HG03558 (cell line): Measurements from ENCODE around the gene EBF3.

ENCODE experiments used
- ATAC-seq: cut with Tn5 transposase; IDR thresholded peaks from one replicate; pipeline ENCODE4 v1.9.1; 2021; ENCODE audit warnings: moderate number of reproducible peaks; ENCODE audit not compliant: unreplicated experiment; ENCODE audit errors: extremely low read depth

EBF3 gene

DNA sequence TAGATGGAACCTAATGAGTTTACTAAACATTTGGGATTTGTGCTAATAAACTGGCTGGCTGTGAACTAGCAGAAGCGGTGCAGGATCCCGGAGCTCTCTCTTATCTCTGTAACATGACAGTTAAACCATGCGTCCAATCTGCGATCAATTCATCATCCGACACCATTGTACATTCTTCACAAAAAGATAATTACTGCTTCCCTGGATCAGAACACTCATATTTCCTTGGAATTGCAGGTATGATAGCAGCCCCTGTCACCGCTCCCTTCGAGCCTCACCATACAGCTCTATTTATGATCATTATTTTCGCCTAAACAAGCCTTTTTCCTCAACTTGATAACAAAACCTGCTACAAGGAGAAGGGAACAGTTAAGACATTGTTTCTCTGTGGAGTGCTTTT is 18.5 kb downstream of the EBF3 start:
- ATAC-seq, result no peak

DNA sequence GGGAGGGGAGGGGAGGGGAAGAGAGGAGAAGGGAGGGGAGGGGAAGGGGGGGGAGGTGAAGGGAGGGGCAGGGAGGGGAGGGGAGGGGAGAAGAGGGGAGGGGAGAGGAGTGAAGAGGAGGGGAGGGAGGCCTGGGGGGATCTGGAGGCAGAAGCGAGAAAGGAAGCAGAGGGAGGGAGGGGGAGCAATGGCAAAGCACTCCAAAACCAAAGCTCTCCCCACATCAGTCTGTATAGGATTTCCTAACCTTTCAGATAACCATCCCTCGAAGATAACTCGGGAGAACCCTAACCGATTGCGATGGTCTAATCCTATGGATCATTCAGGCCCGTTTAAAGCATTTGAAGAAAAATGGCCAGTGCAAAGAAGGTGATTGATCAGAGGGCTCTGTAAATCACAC is 19.0 kb downstream of the EBF3 start:
- ATAC-seq, result no peak

DNA sequence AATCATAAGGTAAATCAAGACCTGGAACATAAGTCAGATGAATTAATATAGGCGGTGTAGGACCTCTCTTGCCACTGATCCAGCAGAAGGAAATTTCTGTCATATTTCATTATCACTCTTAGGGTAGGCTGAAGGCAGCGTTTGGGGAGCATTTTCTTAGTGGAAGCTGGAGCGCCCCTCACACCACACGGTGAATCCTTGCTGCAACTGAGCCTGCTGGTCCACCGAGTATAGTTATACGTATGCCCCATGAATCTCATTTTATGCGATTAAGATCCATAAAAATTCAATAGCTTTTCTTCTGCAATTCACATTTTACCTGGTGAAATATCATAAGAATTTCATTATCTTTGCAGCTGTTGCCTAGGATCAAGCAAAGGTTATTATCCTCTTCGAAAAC is 19.6 kb downstream of the EBF3 start:
- no peak for ATAC-seq

DNA sequence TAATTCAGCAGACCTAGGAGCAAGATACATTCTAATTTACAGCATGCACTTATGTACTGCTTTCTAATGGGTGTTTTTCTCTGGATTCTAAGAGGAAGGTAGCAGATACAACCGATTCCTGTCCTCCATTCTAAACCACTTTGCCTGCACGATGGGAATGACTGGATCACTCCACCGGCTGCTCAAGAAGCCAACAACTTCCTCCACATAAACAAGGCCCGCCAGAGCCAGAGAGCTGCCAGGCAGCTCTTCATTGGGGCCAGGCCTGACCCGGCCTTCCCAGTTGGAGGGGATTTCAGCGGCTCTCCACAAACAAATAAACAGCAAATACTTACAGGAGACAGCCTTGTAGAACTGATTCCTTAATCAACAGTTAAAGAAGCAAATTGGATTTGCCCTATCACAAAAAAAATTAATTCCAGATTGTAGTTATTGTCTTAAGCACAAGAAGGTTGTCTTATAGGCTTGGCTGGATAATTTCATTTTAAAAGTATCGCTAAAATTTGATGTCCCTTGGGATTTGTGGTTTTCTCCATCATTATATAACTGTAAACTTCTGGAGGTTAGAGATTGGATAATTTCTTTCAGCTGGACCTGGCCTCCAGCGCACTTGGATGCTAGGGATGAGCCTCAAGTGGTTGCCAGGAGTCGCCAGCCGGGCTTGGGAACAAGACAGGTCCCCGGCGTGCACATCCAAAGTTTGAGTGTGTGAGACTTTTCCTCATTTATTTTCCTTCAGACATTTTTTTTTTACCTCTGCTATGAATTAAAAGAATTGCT is 20.9 kb downstream of the EBF3 start:
- ATAC-seq, result no peak

DNA sequence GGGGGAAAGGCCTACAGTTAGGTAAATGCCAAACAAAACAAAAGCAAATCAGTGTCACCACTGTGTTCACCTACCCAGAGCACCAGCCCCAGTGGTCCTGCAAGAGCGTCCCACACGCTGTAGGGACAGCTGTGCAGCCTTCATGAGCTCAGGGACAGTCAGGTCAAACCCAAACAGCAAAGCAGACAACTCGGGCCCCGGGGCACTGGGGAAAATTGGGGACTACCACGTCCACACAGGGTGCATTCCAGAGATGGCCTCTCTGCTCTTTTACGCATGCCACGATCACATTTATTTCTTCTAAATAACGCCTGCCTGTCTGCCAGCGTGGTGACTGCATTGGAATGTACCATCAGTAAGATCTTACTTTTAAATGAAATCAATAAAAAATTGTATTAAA is 21.7 kb downstream of the EBF3 start:
- ATAC-seq, result no peak

DNA sequence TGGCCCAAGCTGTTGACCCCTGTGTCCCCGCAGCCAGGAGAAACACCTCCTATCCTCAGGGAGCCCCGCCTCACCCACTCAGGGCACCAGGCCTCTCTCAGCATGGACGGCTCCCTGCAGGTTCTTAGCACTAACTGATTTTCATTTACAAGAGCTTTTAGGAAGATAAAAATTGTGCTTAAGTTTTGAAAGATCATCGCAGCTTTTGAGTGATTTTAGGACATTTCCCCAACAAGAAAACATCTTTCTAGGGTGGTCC is 22.1 kb downstream of the EBF3 start:
- no peak for ATAC-seq

DNA sequence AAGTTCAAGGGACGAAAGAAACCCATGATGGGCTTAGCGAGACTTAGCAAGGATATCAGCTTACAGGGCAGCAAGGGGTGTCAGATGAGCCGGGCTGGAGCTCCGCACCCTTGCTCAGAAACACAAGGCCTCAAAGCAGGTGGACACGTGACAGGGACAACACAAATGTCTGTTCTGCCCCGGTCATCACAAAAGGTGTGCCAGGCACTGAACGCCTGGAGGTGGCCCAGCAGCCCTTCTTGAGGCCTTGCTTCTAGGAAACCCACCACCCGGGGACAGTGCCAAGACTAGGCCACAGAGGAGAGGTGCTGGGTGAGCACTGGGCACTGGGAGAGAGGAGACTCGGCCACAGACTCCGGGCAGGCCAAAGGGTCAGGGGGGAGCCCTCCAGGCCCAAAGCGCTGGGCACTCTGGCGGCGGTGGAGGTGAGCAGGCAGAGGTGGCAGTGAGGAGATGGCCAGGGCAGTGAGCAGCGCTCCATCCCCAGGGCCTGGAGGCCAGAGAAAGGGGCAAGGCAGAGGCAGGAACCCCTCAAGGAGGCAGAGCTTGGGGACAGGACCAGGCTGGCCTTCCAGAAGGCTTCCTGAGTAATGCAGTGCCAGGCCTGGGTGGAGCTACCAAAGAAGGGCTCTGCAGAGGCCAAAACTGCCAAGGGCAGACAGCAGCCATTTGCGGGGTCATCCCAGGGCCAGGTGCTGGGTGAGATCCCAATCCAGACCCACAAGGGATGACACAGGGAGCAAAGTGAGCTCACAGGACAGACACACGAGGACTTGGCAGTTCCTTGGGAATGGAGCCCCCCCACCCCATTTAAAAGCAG is 22.7 kb downstream of the EBF3 start:
- ATAC-seq, result no peak

DNA sequence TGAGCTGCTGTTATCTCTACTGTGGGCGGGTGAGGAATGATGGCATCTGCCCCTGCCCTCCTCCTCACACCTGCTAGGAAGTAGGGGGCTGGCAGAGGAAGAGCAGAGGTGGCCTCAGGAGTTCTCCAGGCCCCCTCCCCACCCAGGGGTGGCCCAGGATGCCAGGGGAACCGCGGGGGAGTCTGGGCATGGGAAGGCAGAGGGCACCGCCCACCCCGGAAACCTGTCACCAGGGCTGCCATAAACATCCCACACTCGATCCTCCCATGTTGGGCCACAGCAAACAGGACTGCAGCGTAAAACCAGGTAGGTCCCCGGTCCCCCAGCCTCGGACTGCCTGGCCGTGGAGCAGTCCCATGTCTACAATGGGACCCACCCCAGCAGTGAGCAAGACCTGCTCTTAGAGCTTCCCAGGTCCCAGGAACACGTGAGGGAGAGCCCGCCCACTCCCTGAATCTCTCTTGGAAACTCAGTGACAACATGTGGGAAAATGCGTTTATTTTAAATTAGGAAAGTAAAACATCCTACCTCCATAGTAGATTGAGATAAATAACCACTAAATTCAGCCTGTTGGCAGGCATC is 23.4 kb downstream of the EBF3 start:
- ATAC-seq, result no peak

DNA sequence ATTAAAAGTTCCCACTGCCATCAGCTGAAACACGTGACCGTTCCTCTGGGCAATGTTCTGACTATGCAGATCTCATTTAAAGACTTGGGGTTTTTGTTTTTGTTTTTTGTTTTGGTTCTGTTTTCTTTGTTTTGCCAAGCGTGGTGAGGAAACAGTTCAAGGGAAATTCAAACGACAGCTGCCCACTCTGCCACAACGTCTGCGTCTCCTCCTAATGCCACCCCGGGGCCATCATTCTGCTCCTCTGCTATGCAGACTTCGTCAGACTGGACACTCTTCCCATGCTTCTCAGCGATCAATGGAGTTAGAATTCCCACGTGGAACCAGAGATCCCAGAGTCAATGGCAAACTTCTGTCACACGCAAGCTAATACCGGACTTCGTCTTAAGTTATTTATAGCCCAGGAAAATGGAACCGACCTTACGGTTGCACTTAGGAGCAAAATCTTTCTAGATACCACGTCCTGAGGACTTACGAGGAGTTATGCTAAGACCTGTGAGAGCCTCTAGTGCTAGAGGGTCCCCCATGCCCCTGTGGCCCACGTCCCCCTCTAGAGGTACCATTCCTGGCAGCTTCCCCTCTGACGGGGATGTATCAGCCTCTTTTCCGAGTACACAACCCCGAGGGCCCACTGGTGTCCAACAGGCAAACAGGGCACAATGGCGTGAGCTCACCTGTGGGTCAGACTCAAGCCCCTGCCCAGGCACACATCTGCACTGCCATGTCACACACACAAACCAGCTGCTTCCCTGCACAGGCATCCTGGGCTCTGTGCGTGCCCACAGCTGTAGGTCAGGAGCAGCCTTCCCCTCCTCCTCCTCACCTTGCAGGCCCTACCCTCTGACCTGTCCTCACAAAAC is 24.4 kb downstream of the EBF3 start:
- no peak for ATAC-seq

DNA sequence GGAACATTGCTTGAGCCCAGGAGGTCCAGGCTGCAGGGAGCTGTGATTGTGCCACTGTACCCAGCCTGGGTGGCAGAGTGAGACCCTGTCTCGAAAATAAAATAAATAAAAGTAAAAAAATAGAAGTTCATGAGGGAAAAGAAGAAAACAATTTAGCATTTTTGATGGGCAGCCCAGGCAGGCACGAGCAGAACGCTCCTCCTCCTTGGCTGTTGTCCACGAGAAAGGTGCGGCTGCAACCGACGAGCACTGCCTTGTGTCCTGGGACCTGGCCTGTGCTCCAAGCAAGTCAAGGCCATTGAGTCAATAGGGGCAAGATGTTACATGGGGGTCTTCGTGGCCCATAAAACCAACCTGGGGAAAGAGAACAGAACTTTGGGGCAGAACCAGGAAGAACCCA is 25.6 kb downstream of the EBF3 start:
- ATAC-seq, result no peak

DNA sequence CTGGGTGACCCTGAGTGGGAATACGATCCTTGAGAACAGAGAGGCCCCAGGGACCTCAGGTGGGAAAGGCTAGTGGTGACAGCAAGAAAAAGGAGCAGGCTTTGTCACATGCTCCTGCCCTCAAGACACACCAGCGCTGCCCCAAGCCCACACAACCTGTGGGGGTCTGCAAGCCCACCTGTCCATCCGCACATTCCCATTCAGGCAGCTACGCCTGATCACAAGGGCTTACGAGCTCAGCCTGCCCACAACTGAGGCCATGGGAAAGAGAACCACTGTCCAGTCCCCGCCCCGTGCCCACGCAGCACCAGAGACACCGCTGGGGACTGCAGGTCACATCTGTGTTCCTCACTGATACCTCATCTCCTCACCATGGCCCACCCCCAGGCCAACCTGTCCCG is 26.7 kb downstream of the EBF3 start:
- no peak for ATAC-seq

DNA sequence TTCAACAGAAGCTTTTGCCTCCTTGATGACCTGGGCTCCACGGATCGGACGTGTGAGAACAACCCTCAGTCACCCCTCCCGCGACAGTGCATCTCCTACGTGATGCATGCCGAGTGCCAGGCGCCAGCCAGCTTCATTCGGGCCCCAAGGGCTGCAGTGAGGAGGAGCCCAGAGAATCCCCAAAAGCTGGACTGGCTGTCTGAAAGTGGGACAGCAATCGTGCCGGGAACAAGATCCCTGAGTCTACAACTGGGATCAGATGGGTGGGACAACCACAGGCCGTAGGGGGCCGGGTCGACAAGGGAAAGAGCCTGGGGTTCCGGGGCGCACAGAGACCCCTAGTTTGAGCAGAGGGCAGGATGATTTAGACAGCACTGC is 27.2 kb downstream of the EBF3 start:
- ATAC-seq, result no peak

DNA sequence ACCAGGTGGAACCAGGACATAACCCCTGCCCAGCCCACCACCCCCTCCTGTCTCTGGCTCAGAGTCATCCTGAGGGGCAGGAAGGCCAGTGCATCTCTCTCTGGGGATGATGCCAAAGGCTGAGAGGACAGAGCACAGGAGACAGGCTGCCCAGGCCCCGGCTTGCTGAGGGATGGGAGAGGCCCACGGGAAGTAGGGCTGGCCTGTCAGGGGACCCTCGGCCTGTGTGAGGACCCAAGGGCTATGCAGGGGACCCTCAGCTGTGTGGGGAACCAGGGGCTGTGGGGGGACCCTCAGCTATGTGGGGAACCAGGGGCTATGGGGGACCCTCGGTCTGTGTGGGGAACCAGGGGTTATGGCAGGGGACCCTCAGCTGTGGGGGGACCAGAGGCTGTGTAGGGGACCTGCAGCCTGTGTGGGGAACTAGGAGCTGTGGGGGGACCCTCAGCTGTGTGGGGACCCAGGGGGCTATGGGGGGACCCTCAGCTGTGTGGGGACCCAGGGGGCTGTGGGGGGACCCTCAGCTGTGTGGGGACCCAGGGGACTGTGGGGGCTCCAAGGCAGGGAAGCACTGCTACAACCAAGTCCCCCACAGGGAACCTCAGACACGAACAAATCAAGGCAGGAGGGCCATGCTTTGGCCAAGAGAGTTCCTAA is 27.7 kb downstream of the EBF3 start:
- ATAC-seq, result no peak

DNA sequence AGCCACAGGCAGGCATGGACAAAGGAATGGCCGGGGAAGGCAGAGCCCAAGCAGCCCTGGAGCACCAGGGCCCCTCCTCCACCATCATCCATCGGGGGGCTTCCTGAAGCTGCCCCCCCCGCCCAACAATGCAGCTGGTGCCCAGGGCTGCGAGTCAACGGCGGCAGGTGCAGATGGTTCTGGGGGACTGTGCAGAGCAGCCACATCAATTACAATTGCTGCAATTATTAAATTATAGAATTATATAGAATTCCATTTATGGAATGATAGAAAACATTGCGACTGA is 28.3 kb downstream of the EBF3 start:
- no peak for ATAC-seq

DNA sequence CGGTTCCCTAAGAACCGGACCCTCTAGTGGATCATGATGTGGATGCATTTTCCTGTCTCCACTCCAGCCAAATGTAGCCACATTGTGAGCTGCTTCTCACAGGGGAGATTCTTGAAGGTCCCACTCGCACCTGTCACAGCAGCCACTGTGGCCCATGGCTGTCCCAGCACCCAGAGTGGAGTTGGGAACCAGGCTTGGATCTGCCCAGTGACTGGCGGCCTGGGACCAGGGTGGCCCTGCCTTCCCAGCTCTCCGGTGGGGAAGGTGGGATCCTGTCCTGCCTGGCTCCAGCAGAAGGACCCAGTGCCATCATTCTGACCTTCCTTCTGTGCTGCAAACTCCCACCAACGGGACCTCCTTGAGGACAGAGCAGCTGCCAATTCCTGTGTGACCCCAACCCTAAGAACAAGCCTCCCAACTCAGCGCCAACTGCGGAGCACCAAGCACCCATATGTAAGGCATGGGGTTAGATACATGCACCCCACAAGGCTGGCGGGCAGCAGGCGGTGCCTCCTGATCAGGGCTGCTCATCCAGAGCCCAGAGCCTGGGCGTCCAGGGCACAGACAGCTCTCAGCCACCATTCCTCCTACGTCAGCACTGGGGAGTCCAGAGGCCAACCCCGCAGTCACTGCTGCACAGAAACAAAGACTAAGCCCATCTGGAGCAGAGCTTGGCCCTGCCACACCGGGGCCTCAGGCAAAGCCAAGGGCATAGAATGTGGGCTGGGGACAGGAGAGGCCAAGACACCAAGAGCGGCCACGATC is 28.8 kb downstream of the EBF3 start:
- ATAC-seq, result no peak

DNA sequence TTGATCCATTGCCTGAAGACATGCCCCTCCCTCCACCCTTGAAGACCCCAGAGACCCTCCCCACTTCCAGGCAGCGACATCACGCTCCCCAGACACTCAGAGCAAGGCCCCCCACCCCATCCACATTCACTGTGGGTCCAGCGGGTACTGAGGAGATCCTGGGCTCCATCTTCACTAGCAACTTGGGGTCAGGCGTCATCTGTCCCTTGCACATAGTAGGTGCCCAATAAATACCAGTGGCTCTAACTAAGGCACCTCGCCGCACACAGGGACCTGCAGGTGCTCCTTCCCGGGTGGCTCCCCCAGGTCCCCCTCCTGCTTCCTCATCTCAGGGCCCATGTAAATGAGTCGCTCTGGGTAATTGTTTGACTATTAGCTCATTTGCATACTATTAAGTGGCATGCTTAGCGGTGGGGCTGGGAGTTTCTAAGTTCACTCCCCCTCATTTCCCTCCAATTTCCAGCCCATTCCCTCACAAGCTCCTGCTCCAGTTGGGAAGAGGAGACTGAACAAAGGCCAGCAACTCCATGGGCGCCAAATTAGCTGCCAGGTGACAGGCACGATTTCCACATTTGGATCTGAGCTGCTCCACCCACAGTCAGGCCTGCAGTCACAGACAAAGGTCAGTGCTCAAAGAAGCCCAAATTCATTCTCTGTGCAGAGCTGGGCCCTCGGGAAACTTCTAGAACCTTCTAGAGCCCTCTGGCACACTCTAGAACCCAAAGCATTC is 29.7 kb downstream of the EBF3 start:
- ATAC-seq, result no peak

DNA sequence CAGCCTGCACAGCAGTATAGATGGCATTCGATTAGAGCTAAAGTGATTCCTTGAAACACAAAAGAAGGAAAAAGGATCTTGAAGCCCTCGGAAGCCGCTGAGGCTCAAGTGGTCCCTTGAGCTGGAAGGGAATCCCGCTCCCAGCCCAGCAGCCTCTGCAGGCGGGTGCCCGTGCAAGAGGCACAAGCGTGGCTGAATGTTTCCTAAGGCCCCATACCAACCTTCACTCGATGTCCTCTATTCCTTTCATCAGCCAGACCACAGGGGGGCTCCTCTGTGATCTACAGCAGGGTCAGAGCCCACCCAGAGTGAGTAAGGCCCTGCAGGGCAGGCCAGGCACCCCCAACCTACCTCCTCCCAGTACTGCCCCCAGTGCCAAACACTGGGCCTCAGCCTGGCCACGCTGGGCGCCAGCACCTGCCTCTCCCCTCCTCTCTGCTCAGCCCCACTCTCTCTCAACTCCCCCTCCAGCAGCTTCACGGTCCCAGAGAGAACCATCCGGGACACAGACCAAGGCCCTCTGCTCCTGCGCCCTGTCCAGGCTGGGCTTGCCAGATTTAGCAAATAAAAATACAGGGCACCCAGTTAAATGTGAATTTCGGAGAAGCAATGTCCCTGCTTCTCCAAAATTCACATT is 30.5 kb downstream of the EBF3 start:
- no peak for ATAC-seq

DNA sequence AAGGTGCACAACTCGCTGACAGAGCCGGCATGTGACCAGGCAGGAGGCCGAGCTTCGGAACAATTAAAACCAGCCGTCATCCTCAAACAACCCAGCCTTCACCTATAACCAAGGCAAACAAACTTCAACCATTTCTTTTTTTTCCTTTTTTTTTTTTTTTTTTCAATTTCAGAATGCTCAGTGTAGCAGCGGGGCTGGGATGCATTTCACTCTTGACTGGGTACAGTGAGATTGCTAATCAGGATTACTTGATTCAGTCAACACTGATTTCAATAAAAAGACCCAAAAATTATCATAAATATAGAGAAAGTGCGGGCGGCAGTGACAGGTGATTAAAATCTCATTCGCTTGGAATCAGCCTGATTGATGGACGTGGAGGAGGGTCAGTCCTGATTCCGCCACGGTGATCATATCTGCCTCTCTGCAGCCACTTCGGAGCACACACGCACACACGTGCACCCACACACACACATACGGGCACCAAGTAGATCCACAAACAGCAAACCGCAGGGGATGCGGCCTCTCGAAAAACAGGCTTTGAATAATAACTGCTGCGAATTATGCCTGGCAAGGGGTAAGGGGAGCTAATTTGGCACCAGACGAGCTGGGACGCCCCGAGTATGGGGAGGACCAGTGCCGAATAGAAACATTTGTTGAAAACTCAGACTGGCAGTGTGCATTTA is 31.2 kb downstream of the EBF3 start:
- no peak for ATAC-seq
